ENCODE data around the gene TMEM114.

TMEM114 gene

DNA sequence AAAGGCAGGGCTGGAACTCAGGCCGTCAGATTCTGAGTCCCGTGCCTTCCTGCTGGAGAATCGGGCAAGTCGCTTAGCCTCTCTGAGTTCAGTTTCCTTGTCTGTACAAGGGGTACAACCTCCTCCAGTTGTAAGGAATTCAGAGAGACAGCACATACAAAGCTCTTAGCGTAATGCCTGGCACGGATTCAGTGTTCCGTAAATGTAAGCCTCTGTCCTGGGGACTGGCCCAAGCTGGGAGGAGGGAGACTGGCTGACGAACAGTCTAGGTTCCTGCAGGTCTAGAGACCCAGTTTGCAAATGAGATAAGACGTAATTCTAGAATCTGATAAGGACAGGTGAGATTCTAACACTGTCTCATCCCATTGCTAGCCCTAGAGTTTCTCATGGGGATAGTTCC lies 41.1 kb upstream of the TMEM114 start:
- H3K4me3 ChIP-seq (ENCODE audit: low read depth, low read length): no peak overlapping the region
- TF ChIP-seq, protein P1, sequence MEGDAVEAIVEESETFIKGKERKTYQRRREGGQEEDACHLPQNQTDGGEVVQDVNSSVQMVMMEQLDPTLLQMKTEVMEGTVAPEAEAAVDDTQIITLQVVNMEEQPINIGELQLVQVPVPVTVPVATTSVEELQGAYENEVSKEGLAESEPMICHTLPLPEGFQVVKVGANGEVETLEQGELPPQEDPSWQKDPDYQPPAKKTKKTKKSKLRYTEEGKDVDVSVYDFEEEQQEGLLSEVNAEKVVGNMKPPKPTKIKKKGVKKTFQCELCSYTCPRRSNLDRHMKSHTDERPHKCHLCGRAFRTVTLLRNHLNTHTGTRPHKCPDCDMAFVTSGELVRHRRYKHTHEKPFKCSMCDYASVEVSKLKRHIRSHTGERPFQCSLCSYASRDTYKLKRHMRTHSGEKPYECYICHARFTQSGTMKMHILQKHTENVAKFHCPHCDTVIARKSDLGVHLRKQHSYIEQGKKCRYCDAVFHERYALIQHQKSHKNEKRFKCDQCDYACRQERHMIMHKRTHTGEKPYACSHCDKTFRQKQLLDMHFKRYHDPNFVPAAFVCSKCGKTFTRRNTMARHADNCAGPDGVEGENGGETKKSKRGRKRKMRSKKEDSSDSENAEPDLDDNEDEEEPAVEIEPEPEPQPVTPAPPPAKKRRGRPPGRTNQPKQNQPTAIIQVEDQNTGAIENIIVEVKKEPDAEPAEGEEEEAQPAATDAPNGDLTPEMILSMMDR (IDR thresholded peaks at IDR 0.05; ENCODE audit: insufficient read depth, low read length, missing control alignments): no peak
- no peak for DNase-seq (ENCODE audit: low read depth, low spot score)
- CTCF ChIA-PET: interaction anchor here (1.2 kb wide), 1 partner anchor 64 kb away, joined by 4 read pairs; no protein-coding TSS in a partner anchor
- POLR2A ChIA-PET: no interaction called here

DNA sequence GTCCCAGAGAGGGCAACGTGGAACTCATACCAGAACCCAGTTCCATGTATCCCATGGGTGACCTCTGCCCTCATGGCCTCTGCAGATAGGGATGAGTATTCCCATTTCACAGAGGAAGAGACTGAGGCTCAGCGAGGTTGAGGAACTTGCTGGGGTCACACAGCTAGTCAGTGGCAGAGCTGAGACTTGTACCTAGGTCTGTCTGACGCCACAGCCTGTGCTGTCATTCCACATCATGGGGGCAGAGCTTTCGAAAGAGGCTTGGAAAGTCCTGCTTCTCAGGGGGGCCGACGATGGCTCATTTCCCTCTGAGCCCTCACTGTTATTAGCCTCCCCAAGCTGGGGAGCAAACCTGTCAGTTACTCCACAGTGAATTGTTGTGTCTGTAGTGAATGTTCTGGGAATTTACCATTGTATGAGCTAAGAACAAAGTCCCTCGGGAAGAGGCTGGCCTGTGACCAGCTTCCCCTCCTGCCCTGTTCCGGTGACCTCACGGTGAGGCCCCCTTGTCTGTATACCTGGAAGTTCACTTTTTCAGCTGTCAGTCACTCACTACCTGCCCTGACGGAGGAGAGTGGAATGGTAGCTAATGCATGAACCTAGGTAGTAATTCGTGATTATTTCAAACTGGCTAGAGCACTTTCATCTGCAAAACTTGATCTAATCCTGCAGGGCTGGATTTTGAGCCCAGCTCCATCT lies 40.1 kb upstream of the TMEM114 start:
- TF ChIP-seq, protein P1 (IDR thresholded peaks at IDR 0.05; ENCODE audit: insufficient read depth, low read length, missing control alignments): no peak
- CTCF ChIA-PET: interaction anchor here (0.9 to 1.2 kb wide), 3 partner anchors 21 to 63 kb away, joined by 3 to 4 read pairs (median 4); no protein-coding TSS in a partner anchor
- DNase-seq (ENCODE audit: low read depth, low spot score): no peak
- no peak overlapping the region for H3K4me3 ChIP-seq (ENCODE audit: low read depth, low read length)
- POLR2A ChIA-PET: no interaction called here

DNA sequence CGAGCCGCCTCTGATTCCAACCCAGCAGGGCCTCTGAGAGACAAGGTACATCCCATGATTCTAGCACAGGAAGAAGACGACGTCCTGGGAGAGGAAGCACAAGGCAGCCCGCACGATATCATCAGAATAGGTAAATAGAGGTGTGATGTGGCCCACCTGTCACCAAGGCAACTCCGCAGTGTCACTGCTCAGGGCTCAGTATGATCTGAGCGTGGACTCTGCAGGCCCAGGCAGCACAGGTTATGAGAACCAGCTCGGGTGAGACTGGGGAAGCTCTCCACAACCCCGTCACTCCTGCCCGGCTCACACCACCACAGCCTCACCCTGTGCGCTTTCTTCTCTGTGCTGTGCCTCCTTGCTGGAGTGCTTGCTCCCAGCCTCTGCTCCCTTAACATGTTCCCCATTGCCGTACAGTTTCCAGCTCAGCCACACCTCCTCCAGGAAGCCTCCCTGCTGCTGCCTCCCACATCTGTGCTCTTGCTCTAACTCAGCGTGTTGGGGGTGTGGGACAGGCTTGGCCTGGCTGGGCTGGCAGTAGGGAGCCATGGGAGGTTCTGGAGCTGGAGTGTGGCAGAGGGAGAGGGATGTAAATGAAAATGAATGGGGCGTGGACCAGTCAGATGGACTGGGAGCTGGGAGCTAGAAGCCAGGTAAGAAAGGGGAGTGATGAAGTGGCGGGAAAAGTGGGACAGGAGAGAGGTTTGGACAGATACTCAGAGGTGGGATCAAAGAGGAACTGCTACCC lies 38.8 kb upstream of the TMEM114 start:
- CTCF ChIA-PET: interaction anchor here (0.8 kb wide), 1 partner anchor 61 kb away, joined by 3 read pairs; no protein-coding TSS in a partner anchor
- TF ChIP-seq, protein P1 (IDR thresholded peaks at IDR 0.05; ENCODE audit: insufficient read depth, low read length, missing control alignments): no peak
- H3K4me3 ChIP-seq (ENCODE audit: low read depth, low read length): no peak overlapping the region
- POLR2A ChIA-PET: interaction anchor here (0.7 kb wide), 1 partner anchor 138 kb away, joined by 3 read pairs; no protein-coding TSS in a partner anchor
- no peak for DNase-seq (ENCODE audit: low read depth, low spot score)

DNA sequence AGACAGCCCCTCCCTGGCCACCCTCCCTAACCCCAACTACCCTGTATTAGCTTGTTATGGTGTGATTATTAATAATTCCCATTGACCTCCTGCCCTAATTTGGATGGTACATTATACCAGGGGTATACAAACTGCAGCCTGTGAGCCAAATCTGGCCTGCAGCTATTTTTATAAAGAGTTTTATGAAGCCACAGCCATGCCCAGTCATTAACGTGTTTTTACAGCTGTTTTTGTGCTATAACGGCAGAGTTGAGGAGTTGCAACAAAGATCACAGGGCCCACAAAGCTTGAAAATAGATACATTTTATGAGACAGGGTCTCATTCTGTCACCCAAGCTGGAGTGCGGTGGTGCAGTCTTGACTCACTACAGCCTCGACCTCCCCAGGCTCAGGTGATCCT lies 37.1 kb upstream of the TMEM114 start:
- TF ChIP-seq, protein P1 (IDR thresholded peaks at IDR 0.05; ENCODE audit: insufficient read depth, low read length, missing control alignments): no peak
- POLR2A ChIA-PET: no interaction called here
- no peak for DNase-seq (ENCODE audit: low read depth, low spot score)
- no peak overlapping the region for H3K4me3 ChIP-seq (ENCODE audit: low read depth, low read length)
- CTCF ChIA-PET: interaction anchor here (1.2 to 1.5 kb wide), 3 partner anchors 8 to 164 kb away, joined by 3 to 5 read pairs (median 3); no protein-coding TSS in a partner anchor

DNA sequence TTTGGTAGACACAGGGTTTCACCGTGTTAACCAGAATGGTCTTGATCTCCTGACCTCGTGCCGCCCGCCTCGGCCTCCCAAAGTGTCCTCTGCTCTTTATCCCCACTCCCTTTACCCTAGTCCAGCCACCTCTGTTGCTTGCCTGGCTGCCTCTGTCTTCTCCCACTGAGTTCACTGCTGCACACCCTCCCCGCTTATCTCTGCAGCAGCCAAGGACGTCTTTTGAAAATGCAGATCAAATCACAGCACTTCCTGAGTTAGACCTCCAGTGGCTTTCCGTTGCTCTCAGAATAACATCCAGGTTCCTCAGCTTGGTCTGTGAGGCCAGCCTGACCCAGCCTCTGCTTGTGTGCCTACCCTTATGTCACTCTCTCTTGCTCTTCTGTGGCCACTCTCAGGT lies 36.6 kb upstream of the TMEM114 start:
- TF ChIP-seq, protein P1 (IDR thresholded peaks at IDR 0.05; ENCODE audit: insufficient read depth, low read length, missing control alignments): no peak
- ChIA-PET POLR2A (no interaction called here), CTCF (interaction anchor here (1.2 to 1.5 kb wide), 2 partner anchors 8 to 60 kb away, joined by 3 to 5 read pairs; no protein-coding TSS in a partner anchor)
- DNase-seq (ENCODE audit: low read depth, low spot score): no peak
- H3K4me3 ChIP-seq (ENCODE audit: low read depth, low read length): no peak overlapping the region

DNA sequence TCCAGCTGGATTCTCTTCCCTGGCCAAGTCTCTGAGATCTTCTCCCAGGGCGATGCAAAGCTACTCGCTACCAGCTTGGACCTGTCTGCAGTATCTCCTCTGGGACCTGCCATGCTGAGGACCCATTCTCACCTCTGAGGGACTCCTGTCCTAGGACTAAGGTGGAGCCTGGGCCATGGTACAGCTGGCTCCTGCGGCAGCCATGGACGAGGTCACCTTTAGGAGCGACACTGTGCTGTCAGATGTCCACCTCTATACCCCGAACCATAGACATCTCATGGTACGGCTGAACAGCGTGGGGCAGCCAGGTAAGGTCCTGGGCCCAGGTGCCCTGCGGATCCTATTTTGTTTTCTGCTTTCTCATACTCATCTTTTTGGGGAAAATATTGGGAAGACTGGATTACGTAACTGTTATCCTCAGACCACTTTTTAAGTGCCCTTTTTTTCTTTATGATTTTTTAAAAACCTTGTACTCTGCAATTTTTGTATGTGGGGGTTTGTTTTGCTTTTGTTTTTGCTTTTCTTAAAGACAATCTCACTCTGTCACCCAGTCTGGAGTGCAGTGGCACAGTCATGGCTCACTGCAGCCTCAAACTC lies 35.3 kb upstream of the TMEM114 start:
- H3K4me3 ChIP-seq (ENCODE audit: low read depth, low read length): no peak overlapping the region
- TF ChIP-seq, protein P1 (IDR thresholded peaks at IDR 0.05; ENCODE audit: insufficient read depth, low read length, missing control alignments): no peak
- no peak for DNase-seq (ENCODE audit: low read depth, low spot score)
- POLR2A ChIA-PET: no interaction called here
- CTCF ChIA-PET: interaction anchor here (3.0 kb wide), 1 partner anchor 53 kb away, joined by 9 read pairs; no protein-coding TSS in a partner anchor
